ENCODE results near the gene ISYNA1. TPM values are rescaled to one million over a fixed set of nuclear protein-coding genes. Genes with fewer than 3 reads are reported as not detected.

The ISYNA1 gene
- total and polyA plus RNA-seq, 2 donors (not counting 1 experiment from before 2014, with no cell fraction given), result 22.6 to 28.3 TPM

DNA sequence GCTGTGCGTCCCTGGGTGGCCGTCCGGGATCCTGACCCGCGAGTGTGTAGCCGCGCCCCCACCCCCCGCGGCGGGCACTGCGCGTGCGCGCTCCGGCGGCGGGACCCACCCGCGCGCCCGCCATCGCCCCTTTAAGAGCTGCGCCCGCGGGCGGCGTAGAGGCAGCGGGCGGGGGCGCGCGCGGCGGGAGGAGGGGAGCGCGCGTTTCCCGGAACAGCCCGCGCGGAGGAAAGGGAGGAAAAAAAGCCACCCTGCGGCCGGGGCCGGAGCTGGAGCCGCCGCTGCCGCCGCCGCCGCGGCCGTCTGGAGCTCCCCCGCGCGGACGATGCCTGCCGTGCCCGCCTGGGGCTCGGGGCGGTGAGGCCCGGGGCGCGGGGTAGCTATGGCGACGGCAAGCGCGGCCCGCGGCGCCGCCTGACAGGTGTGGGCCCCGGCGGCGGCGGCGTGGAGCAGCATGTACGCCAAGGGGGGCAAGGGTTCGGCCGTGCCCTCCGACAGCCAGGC lies 18.7 kb downstream of the ISYNA1 start, which contains the start of gene SSBP4:
SSBP4 (plus strand) TSS at position 204 of the 504 bp plus-strand sequence; CDS start at position 455, 251 bp downstream.
- H3K4me1 Mint-ChIP-seq, result peaks cover 66% of the 10 kb centered on the region
- no peak within 1 kb of the TSS for H3K27ac ChIP-seq (ENCODE audit: low read length in 2 of 2)
- POLR2A ChIA-PET, result interaction anchor here (0.7 to 2.8 kb wide), 6 partner anchors 9 to 227 kb away, joined by 3 to 15 read pairs (median 4); partner anchors contain the start of gene MPV17L2
- peak within 1 kb of the TSS in 4 of 5 experiments; percentile 41 to 67 (median 52) for H3K4me3 ChIP-seq (ENCODE audit: control extremely low read depth in 1 of 5, extremely low read depth in 1 of 5, insufficient read depth in 1 of 5, low read depth in 2 of 5, low read length in 4 of 5)
- H3K27ac Mint-ChIP-seq, result peak within 1 kb of the TSS; percentile 71
- H3K9me3 ChIP-seq (ENCODE audit: control extremely low read depth in 1 of 3, control insufficient read depth in 2 of 3, insufficient read depth in 1 of 3, low read length in 2 of 3), result peaks cover 0 to 28% (median 0%) of the 10 kb centered on the region in 3 donors
- H3K79me2 ChIP-seq (ENCODE audit: control insufficient read depth, insufficient read depth, low read length), result peaks cover 28% of the 10 kb centered on the region
- no peaks in the 10 kb centered on the region for H3K36me3 ChIP-seq (replicated peaks in 1 of 2; ENCODE audit: control extremely low read depth in 1 of 2, control insufficient read depth in 1 of 2, extremely low read depth in 1 of 2, insufficient read depth in 2 of 2, low read length in 1 of 2)
- H4K20me1 ChIP-seq (ENCODE audit: control insufficient read depth, insufficient read depth, low read length, poor library complexity, severe bottlenecking), result peaks cover 54% of the 10 kb centered on the region
- DNase-seq (peak; percentile 88), ATAC-seq (ENCODE audit: low read depth) (peak; percentile 64)
- peak within 1 kb of the TSS; percentile 97 for H3K4me2 ChIP-seq (replicated peaks; ENCODE audit: low read depth, low read length, poor library complexity, severe bottlenecking)
- no peaks in the 10 kb centered on the region for H3K9me3 Mint-ChIP-seq (ENCODE audit: insufficient read depth)
- WGBS (ENCODE audit: insufficient coverage), result under 1% methylated on average over 80 of the region's 80 CpGs
- H3K9ac ChIP-seq (ENCODE audit: low read length), result peak within 1 kb of the TSS; percentile 63
- peak within 1 kb of the TSS; percentile 85 for H3K4me3 Mint-ChIP-seq
- peaks cover 0 to 50% (median 31%) of the 10 kb centered on the region in 4 experiments for H3K27me3 ChIP-seq (replicated peaks in 1 of 4; ENCODE audit: control extremely low read depth in 1 of 4, control insufficient read depth in 3 of 4, insufficient read depth in 4 of 4, low read length in 3 of 4)
- H3K4me1 ChIP-seq (ENCODE audit: control insufficient read depth in 2 of 2, insufficient read depth in 2 of 2, low read length in 2 of 2), result peaks cover 70 to 77% of the 10 kb centered on the region in 2 donors
- H3K27me3 Mint-ChIP-seq, result peaks cover 31% of the 10 kb centered on the region
- peak within 1 kb of the TSS; percentile 51 for H2AFZ ChIP-seq (ENCODE audit: insufficient read depth, low read depth, low read length, poor library complexity, severe bottlenecking)
- intact Hi-C loops (cut with micrococcal nuclease), result loop anchor here (1.0 kb wide), 1 partner anchor 10 kb away; no protein-coding TSS in a partner anchor
- CTCF ChIA-PET, result interaction anchor here (0.6 to 3.5 kb wide), 18 partner anchors 9 to 355 kb away, joined by 3 to 17 read pairs (median 4); partner anchors contain the start of gene LSM4
- no peak for TF ChIP-seq EZH2 (IDR thresholded peaks at IDR 0.05; ENCODE audit: borderline replicate concordance, insufficient read depth, low read depth, low read length, poor library complexity, severe bottlenecking)
- TF ChIP-seq, protein P1, sequence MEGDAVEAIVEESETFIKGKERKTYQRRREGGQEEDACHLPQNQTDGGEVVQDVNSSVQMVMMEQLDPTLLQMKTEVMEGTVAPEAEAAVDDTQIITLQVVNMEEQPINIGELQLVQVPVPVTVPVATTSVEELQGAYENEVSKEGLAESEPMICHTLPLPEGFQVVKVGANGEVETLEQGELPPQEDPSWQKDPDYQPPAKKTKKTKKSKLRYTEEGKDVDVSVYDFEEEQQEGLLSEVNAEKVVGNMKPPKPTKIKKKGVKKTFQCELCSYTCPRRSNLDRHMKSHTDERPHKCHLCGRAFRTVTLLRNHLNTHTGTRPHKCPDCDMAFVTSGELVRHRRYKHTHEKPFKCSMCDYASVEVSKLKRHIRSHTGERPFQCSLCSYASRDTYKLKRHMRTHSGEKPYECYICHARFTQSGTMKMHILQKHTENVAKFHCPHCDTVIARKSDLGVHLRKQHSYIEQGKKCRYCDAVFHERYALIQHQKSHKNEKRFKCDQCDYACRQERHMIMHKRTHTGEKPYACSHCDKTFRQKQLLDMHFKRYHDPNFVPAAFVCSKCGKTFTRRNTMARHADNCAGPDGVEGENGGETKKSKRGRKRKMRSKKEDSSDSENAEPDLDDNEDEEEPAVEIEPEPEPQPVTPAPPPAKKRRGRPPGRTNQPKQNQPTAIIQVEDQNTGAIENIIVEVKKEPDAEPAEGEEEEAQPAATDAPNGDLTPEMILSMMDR (IDR thresholded peaks at IDR 0.05), result peak; percentile 55
